Spleen (tissue), 7 donors: ENCODE data around the gene HINT3.

ENCODE experiments used
- POLR2AphosphoS5 ChIP-seq, 3 donors: sonication (generic); formaldehyde crosslinking; IDR thresholded peaks; one replicate each; pipeline ENCODE4 v1.5.1; 2017; ENCODE audit warnings: antibody characterized with exemption in 3 of 3
- TF ChIP-seq, protein P1 (sequence below), 11 experiments: fragments of 200-600 bp in 7 of 11; fragments of 450-650 bp in 4 of 11; sonication (generic) in 4 of 11; IDR thresholded peaks in 8 of 11; conservative IDR thresholded peaks in 3 of 11; 1 replicate in 7 of 11; 2 replicates in 4 of 11; pipeline versions ENCODE4 v1.4.0 to v1.8.0; 2016 to 2021; ENCODE audit warnings: antibody characterized with exemption in 11 of 11, inconsistent platforms in 4 of 11, mild to moderate bottlenecking in 1 of 11
- donor health status: DM: no; HTN: no; CAD: no; lungs with moderate emphysema.
- donor health status: DM: no; HTN: no; CAD: no.
- donor health status: DM: no; HTN: no; CAD: no.

DNA sequence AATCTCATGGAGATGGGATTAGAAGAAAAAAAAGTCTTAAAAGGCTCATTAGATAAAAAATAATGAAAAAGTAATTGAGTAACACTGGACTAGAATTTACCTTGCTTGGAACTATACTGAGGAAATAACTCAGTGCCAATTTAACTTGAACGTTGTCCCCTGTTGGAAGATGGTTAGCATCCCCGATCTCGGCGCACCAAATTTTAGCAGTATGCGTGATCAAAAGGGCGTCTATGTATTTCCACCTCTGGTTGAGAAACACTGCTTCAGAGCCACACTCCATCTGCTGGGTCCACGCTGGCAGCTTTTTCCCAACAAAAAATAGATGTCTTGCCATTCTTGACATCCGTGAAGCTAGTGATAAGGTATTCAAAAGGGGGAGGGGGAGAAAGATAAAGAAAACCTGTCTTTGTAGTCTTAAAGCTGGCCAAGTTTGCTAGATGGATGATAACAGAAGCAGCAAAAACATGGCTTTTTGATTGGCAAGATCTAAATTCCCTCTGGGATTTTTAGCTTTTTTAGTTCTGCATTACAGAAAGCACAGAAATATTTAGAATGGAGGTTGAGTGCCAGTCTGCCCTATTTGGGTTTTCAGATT is 6.4 kb downstream of the HINT3 start:
- TF ChIP-seq, protein P1, sequence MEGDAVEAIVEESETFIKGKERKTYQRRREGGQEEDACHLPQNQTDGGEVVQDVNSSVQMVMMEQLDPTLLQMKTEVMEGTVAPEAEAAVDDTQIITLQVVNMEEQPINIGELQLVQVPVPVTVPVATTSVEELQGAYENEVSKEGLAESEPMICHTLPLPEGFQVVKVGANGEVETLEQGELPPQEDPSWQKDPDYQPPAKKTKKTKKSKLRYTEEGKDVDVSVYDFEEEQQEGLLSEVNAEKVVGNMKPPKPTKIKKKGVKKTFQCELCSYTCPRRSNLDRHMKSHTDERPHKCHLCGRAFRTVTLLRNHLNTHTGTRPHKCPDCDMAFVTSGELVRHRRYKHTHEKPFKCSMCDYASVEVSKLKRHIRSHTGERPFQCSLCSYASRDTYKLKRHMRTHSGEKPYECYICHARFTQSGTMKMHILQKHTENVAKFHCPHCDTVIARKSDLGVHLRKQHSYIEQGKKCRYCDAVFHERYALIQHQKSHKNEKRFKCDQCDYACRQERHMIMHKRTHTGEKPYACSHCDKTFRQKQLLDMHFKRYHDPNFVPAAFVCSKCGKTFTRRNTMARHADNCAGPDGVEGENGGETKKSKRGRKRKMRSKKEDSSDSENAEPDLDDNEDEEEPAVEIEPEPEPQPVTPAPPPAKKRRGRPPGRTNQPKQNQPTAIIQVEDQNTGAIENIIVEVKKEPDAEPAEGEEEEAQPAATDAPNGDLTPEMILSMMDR (IDR thresholded peaks at IDR 0.05 in 8 of 11, conservative IDR thresholded peaks at IDR 0.05 in 3 of 11): no peak
- no peak for TF ChIP-seq POLR2AphosphoS5 (IDR thresholded peaks at IDR 0.05)
